Measurements from ENCODE around the gene CIPC.

GRCh38 chr14:77082356-77082755, 15.7 kb upstream of the CIPC start:
- TF ChIP-seq CTCF (IDR thresholded peaks at IDR 0.05; ENCODE audit: poor library complexity) (no peak), EZH2phosphoT487 (IDR thresholded peaks at IDR 0.05; ENCODE audit: low read depth, severe bottlenecking, unreplicated experiment) (no peak), EZH2 (IDR thresholded peaks at IDR 0.05; ENCODE audit: borderline replicate concordance) (no peak)
